Spinal cord (tissue), 10 donors: ENCODE results near the gene LRRC18. TPM values are rescaled to one million over a fixed set of nuclear protein-coding genes. Genes with fewer than 3 reads are reported as not detected.

Source experiments
- DNase-seq, 6 donors: peaks; one replicate each; pipeline versions ENCODE4 v3.0.0 to v3.0.0-alpha.2; 2013 to 2015; ENCODE audit warnings: low spot score in 6 of 6, low read depth in 4 of 6
- H3K27ac ChIP-seq: one replicate; pipeline ENCODE4 v1.5.1; 2013; ENCODE audit warnings: low read depth, low read length, control low read depth
- H3K27me3 ChIP-seq: one replicate; pipeline ENCODE4 v1.6.1; 2013; ENCODE audit warnings: low read length; ENCODE audit not compliant: control insufficient read depth, insufficient read depth
- H3K36me3 ChIP-seq: one replicate; pipeline ENCODE4 v1.6.1; 2013; ENCODE audit warnings: low read length; ENCODE audit not compliant: control insufficient read depth, insufficient read depth
- H3K4me1 ChIP-seq: one replicate; pipeline ENCODE4 v1.6.1; 2013; ENCODE audit warnings: low read length; ENCODE audit not compliant: control insufficient read depth, insufficient read depth
- H3K4me3 ChIP-seq: one replicate; pipeline ENCODE4 v1.5.1; 2013; ENCODE audit warnings: low read depth, low read length, control low read depth
- H3K9me3 ChIP-seq: one replicate; pipeline ENCODE4 v1.6.1; 2013; ENCODE audit warnings: low read length; ENCODE audit not compliant: control insufficient read depth, insufficient read depth
- WGBS: methylation state at CpG from one replicate; pipeline ENCODE4 v1.1.5; 2013; ENCODE audit warnings: missing lambda C conversion rate; ENCODE audit not compliant: insufficient coverage; 5-methylcytosine and 5-hydroxymethylcytosine counted together
- polyA plus RNA-seq, 2 donors: library from polyadenylated mRNA; unstranded; fragments of 120-200 nt; gene quantifications; one replicate each; pipeline ENCODE4 v1.2.1, GENCODE V29; 2013; ENCODE audit not compliant: insufficient read length in 2 of 2
- total RNA-seq, 2 donors: library from RNA; depleted of rRNA in 1 of 2; stranded (reverse); fragments of 120-200 nt in 1 of 2; fragments of >200 nt in 1 of 2; gene quantifications; one replicate each; pipeline versions ENCODE4 v1.2.3 to v1.2.4, GENCODE V29; 2013 to 2014
- donor health status: healthy.

LRRC18 gene
- total and polyA plus RNA-seq, 4 donors, result 0.62 to 1.2 (median 1.0) TPM; not detected in 1

- 63% methylated on average over 1 of the region's 1 CpG for WGBS
These were observed 13.4 kb downstream of the LRRC18 start for GRCh38 chr10:48926255-48926654.

GRCh38 chr10:48924988-48925387 is 14.7 kb downstream of the LRRC18 start:
- Histone ChIP-seq H3K27ac (no peak overlapping the region), H3K36me3 (no peaks in the 10 kb centered on the region), H3K4me1 (peaks cover 10% of the 10 kb centered on the region), H3K27me3 (no peaks in the 10 kb centered on the region), H3K4me3 (no peak overlapping the region), H3K9me3 (no peaks in the 10 kb centered on the region)
- 86% methylated on average over 2 of the region's 4 CpGs for WGBS
- no peak for DNase-seq

More at GRCh38 chr10:48926255-48926654, 13.4 kb downstream of the LRRC18 start:
- Histone ChIP-seq H3K36me3 (no peaks in the 10 kb centered on the region), H3K4me3 (no peak overlapping the region), H3K27ac (no peak overlapping the region), H3K9me3 (no peaks in the 10 kb centered on the region), H3K4me1 (peaks cover 10% of the 10 kb centered on the region), H3K27me3 (no peaks in the 10 kb centered on the region)
- no peak for DNase-seq

GRCh38 chr10:48923748-48924147 is 15.9 kb downstream of the LRRC18 start:
- no peak overlapping the region for H3K27ac ChIP-seq
- WGBS, result no CpG with 5 or more reads among the region's 3 CpGs
- no peak overlapping the region for H3K4me3 ChIP-seq
- no peaks in the 10 kb centered on the region for H3K27me3 ChIP-seq
- peaks cover 10% of the 10 kb centered on the region for H3K4me1 ChIP-seq
- no peaks in the 10 kb centered on the region for H3K9me3 ChIP-seq
- H3K36me3 ChIP-seq, result no peaks in the 10 kb centered on the region
- no peak for DNase-seq

GRCh38 chr10:48913674-48914073 is 26.0 kb downstream of the LRRC18 start:
- H3K4me1 ChIP-seq, result no peaks in the 10 kb centered on the region
- H3K27ac ChIP-seq, result no peak overlapping the region
- no peaks in the 10 kb centered on the region for H3K27me3 ChIP-seq
- no peaks in the 10 kb centered on the region for H3K9me3 ChIP-seq
- no peaks in the 10 kb centered on the region for H3K36me3 ChIP-seq
- no peak overlapping the region for H3K4me3 ChIP-seq
- WGBS, result 95% methylated on average over 13 of the region's 14 CpGs
- DNase-seq, result no peak

GRCh38 chr10:48910548-48910947 is 29.1 kb downstream of the LRRC18 start:
- DNase-seq, result no peak
- Histone ChIP-seq H3K4me1 (no peaks in the 10 kb centered on the region), H3K27me3 (no peaks in the 10 kb centered on the region), H3K9me3 (no peaks in the 10 kb centered on the region), H3K36me3 (no peaks in the 10 kb centered on the region), H3K4me3 (no peak overlapping the region), H3K27ac (no peak overlapping the region)
- 87% methylated on average over 2 of the region's 5 CpGs for WGBS

GRCh38 chr10:48907730-48908129 is 31.9 kb downstream of the LRRC18 start:
- no peaks in the 10 kb centered on the region for H3K4me1 ChIP-seq
- H3K27ac ChIP-seq, result no peak overlapping the region
- H3K9me3 ChIP-seq, result no peaks in the 10 kb centered on the region
- 90% methylated on average over 4 of the region's 4 CpGs for WGBS
- H3K27me3 ChIP-seq, result no peaks in the 10 kb centered on the region
- DNase-seq, result no peak
- H3K36me3 ChIP-seq, result no peaks in the 10 kb centered on the region
- H3K4me3 ChIP-seq, result no peak overlapping the region

- no peaks in the 10 kb centered on the region for H3K27me3 ChIP-seq
- no peak overlapping the region for H3K27ac ChIP-seq
- H3K4me3 ChIP-seq, result no peak overlapping the region
- WGBS, result 100% methylated on average over 1 of the region's 2 CpGs
- no peaks in the 10 kb centered on the region for H3K36me3 ChIP-seq
- no peaks in the 10 kb centered on the region for H3K9me3 ChIP-seq
- no peaks in the 10 kb centered on the region for H3K4me1 ChIP-seq
- DNase-seq, result no peak
These were observed 32.8 kb downstream of the LRRC18 start for GRCh38 chr10:48906841-48907240.

GRCh38 chr10:48905311-48905710 is 34.3 kb downstream of the LRRC18 start:
- DNase-seq, result no peak
- Histone ChIP-seq H3K27me3 (no peaks in the 10 kb centered on the region), H3K36me3 (no peaks in the 10 kb centered on the region), H3K9me3 (no peaks in the 10 kb centered on the region), H3K27ac (no peak overlapping the region), H3K4me1 (no peaks in the 10 kb centered on the region), H3K4me3 (no peak overlapping the region)
- WGBS, result 100% methylated on average over 2 of the region's 2 CpGs

- no peak for DNase-seq
- Histone ChIP-seq H3K36me3 (no peaks in the 10 kb centered on the region), H3K27ac (no peak overlapping the region), H3K9me3 (no peaks in the 10 kb centered on the region), H3K4me1 (no peaks in the 10 kb centered on the region), H3K4me3 (no peak overlapping the region), H3K27me3 (no peaks in the 10 kb centered on the region)
- WGBS, result 68% methylated on average over 2 of the region's 2 CpGs
These were observed 34.8 kb downstream of the LRRC18 start for GRCh38 chr10:48904861-48905260.

GRCh38 chr10:48903151-48903550 is 36.5 kb downstream of the LRRC18 start:
- WGBS, result 87% methylated on average over 2 of the region's 2 CpGs
- H3K36me3 ChIP-seq, result no peaks in the 10 kb centered on the region
- H3K4me1 ChIP-seq, result no peaks in the 10 kb centered on the region
- DNase-seq, result no peak
- no peaks in the 10 kb centered on the region for H3K27me3 ChIP-seq
- H3K27ac ChIP-seq, result no peak overlapping the region
- no peak overlapping the region for H3K4me3 ChIP-seq
- H3K9me3 ChIP-seq, result no peaks in the 10 kb centered on the region
